ENCODE measurements around the gene CANT1.
A peak's percentile ranks its signal among the peaks of the same experiment; 100 is the strongest.

CANT1 gene

GRCh38 chr17:78996781-78997201, 12.8 kb downstream of the CANT1 start:
- no peak overlapping the region for H3K4me3 ChIP-seq (ENCODE audit: low read depth, low read length)

GRCh38 chr17:78995761-78996451, 13.7 kb downstream of the CANT1 start:
- no peak overlapping the region for H3K4me3 ChIP-seq (ENCODE audit: low read depth, low read length)
- TF ChIP-seq CTCF (IDR thresholded peaks at IDR 0.05; ENCODE audit: low read depth, low read length) = no peak

More at GRCh38 chr17:78996781-78997201, 12.8 kb downstream of the CANT1 start:
- TF ChIP-seq CTCF (IDR thresholded peaks at IDR 0.05; ENCODE audit: low read depth, low read length) = no peak

- H3K4me3 ChIP-seq (ENCODE audit: low read depth, low read length) = no peak overlapping the region
- TF ChIP-seq CTCF (IDR thresholded peaks at IDR 0.05; ENCODE audit: low read depth, low read length) = no peak
These were observed 14.4 kb downstream of the CANT1 start for GRCh38 chr17:78995022-78995760.

GRCh38 chr17:78993981-78994671, 15.4 kb downstream of the CANT1 start:
- TF ChIP-seq CTCF (IDR thresholded peaks at IDR 0.05; ENCODE audit: low read depth, low read length) = no peak
- H3K4me3 ChIP-seq (ENCODE audit: low read depth, low read length) = no peak overlapping the region

GRCh38 chr17:78993241-78993956, 16.2 kb downstream of the CANT1 start:
- no peak overlapping the region for H3K4me3 ChIP-seq (ENCODE audit: low read depth, low read length)
- TF ChIP-seq CTCF (IDR thresholded peaks at IDR 0.05; ENCODE audit: low read depth, low read length) = peak; percentile 77

- H3K4me3 ChIP-seq (ENCODE audit: low read depth, low read length) = no peak overlapping the region
- no peak for TF ChIP-seq CTCF (IDR thresholded peaks at IDR 0.05; ENCODE audit: low read depth, low read length)
These were observed 16.9 kb downstream of the CANT1 start for GRCh38 chr17:78992542-78993212.
